ENCODE results near the gene RETREG3. TPM values are rescaled to one million over a fixed set of nuclear protein-coding genes. Genes with fewer than 3 reads are reported as not detected.
A peak's percentile ranks its signal among the peaks of the same experiment; 100 is the strongest.

The RETREG3 gene
- total and polyA plus RNA-seq, 9 of the 15 experiments (the other 6 are each of a cell fraction or from before 2014, with no cell fraction given) = 4.1 to 39.0 (median 16.9) TPM

GRCh38 chr17:42561897-42562387 lies 47.2 kb downstream of the RETREG3 start, which contains the start of gene COASY (continued):
- TF ChIP-seq CREB3L1 (IDR thresholded peaks at IDR 0.05; ENCODE audit: borderline replicate concordance, low read depth) (peak; percentile 96), ZNF239 (CRISPR knock-in tag; IDR thresholded peaks at IDR 0.05) (no peak), RAD51 (IDR thresholded peaks at IDR 0.05; ENCODE audit: borderline replicate concordance, low read depth) (no peak), C11orf30 (IDR thresholded peaks at IDR 0.05; ENCODE audit: low read depth) (peak; percentile 94), CTCF (IDR thresholded peaks at IDR 0.05 in 2 of 3, conservative IDR thresholded peaks at IDR 0.05 in 1 of 3; ENCODE audit: insufficient read depth in 2 of 3, low read depth in 1 of 3, low read length in 3 of 3) (peak in 1 of 3 experiments; percentile 29; a peak in 2 of 6 replicates), MED1 (CRISPR knock-in tag; IDR thresholded peaks at IDR 0.05; ENCODE audit: borderline replicate concordance) (no peak), TFAM (CRISPR knock-in tag; conservative IDR thresholded peaks at IDR 0.05) (no peak), KDM1A (IDR thresholded peaks at IDR 0.05) (peak; percentile 6 to 51; a peak in 2 of 4 replicates), MXI1 (IDR thresholded peaks at IDR 0.05; ENCODE audit: low read depth, low read length) (peak; percentile 80)
- TF ChIP-seq, protein P1, sequence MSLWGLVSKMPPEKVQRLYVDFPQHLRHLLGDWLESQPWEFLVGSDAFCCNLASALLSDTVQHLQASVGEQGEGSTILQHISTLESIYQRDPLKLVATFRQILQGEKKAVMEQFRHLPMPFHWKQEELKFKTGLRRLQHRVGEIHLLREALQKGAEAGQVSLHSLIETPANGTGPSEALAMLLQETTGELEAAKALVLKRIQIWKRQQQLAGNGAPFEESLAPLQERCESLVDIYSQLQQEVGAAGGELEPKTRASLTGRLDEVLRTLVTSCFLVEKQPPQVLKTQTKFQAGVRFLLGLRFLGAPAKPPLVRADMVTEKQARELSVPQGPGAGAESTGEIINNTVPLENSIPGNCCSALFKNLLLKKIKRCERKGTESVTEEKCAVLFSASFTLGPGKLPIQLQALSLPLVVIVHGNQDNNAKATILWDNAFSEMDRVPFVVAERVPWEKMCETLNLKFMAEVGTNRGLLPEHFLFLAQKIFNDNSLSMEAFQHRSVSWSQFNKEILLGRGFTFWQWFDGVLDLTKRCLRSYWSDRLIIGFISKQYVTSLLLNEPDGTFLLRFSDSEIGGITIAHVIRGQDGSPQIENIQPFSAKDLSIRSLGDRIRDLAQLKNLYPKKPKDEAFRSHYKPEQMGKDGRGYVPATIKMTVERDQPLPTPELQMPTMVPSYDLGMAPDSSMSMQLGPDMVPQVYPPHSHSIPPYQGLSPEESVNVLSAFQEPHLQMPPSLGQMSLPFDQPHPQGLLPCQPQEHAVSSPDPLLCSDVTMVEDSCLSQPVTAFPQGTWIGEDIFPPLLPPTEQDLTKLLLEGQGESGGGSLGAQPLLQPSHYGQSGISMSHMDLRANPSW (CRISPR knock-in tag; IDR thresholded peaks at IDR 0.05) = no peak
- TF ChIP-seq, protein P2, sequence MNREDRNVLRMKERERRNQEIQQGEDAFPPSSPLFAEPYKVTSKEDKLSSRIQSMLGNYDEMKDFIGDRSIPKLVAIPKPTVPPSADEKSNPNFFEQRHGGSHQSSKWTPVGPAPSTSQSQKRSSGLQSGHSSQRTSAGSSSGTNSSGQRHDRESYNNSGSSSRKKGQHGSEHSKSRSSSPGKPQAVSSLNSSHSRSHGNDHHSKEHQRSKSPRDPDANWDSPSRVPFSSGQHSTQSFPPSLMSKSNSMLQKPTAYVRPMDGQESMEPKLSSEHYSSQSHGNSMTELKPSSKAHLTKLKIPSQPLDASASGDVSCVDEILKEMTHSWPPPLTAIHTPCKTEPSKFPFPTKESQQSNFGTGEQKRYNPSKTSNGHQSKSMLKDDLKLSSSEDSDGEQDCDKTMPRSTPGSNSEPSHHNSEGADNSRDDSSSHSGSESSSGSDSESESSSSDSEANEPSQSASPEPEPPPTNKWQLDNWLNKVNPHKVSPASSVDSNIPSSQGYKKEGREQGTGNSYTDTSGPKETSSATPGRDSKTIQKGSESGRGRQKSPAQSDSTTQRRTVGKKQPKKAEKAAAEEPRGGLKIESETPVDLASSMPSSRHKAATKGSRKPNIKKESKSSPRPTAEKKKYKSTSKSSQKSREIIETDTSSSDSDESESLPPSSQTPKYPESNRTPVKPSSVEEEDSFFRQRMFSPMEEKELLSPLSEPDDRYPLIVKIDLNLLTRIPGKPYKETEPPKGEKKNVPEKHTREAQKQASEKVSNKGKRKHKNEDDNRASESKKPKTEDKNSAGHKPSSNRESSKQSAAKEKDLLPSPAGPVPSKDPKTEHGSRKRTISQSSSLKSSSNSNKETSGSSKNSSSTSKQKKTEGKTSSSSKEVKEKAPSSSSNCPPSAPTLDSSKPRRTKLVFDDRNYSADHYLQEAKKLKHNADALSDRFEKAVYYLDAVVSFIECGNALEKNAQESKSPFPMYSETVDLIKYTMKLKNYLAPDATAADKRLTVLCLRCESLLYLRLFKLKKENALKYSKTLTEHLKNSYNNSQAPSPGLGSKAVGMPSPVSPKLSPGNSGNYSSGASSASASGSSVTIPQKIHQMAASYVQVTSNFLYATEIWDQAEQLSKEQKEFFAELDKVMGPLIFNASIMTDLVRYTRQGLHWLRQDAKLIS (CRISPR knock-in tag; IDR thresholded peaks at IDR 0.05) = no peak
- TF ChIP-seq, protein P3, sequence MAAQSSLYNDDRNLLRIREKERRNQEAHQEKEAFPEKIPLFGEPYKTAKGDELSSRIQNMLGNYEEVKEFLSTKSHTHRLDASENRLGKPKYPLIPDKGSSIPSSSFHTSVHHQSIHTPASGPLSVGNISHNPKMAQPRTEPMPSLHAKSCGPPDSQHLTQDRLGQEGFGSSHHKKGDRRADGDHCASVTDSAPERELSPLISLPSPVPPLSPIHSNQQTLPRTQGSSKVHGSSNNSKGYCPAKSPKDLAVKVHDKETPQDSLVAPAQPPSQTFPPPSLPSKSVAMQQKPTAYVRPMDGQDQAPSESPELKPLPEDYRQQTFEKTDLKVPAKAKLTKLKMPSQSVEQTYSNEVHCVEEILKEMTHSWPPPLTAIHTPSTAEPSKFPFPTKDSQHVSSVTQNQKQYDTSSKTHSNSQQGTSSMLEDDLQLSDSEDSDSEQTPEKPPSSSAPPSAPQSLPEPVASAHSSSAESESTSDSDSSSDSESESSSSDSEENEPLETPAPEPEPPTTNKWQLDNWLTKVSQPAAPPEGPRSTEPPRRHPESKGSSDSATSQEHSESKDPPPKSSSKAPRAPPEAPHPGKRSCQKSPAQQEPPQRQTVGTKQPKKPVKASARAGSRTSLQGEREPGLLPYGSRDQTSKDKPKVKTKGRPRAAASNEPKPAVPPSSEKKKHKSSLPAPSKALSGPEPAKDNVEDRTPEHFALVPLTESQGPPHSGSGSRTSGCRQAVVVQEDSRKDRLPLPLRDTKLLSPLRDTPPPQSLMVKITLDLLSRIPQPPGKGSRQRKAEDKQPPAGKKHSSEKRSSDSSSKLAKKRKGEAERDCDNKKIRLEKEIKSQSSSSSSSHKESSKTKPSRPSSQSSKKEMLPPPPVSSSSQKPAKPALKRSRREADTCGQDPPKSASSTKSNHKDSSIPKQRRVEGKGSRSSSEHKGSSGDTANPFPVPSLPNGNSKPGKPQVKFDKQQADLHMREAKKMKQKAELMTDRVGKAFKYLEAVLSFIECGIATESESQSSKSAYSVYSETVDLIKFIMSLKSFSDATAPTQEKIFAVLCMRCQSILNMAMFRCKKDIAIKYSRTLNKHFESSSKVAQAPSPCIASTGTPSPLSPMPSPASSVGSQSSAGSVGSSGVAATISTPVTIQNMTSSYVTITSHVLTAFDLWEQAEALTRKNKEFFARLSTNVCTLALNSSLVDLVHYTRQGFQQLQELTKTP (IDR thresholded peaks at IDR 0.05; ENCODE audit: low read depth in 1 of 2, partially characterized antibody in 2 of 2) = peak in 1 of 2 experiments; percentile 18
